ENCODE data around the gene XPC.

Gene XPC

DNA sequence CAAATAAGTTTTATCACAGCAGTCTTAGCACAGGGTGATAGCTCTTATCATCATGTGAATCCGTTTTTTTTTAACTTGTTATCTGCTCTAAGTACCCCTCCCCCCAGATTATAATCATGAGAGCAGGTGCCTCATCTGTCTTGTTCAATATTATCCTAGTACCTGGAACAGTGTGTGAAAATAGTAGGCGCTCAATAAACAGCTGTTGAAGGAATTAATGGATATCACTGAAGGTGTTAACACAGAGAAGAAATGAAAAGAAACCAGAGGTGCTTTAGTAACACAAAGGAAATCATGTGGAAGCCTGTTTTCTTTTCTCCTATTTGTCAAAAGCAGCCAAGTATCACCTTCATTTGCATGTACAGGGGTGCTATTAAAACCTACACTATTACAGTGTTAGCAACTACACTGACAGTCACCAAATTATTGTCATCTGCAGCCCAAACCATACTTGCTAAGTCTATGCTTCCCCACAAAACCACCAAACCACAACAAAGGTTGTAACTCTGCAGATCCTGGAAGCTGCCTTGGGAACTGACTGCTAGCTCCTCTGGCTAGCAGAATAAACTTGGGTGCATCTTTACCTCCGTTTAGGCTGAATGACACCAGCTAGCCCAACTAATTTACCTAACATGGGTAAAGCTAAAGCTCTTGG lies 2.9 kb downstream of the XPC start:
- in situ Hi-C loops (cut with HindIII; ENCODE audit: low sequenced_read_pairs) = no loop called here
- TF ChIP-seq, protein P1, sequence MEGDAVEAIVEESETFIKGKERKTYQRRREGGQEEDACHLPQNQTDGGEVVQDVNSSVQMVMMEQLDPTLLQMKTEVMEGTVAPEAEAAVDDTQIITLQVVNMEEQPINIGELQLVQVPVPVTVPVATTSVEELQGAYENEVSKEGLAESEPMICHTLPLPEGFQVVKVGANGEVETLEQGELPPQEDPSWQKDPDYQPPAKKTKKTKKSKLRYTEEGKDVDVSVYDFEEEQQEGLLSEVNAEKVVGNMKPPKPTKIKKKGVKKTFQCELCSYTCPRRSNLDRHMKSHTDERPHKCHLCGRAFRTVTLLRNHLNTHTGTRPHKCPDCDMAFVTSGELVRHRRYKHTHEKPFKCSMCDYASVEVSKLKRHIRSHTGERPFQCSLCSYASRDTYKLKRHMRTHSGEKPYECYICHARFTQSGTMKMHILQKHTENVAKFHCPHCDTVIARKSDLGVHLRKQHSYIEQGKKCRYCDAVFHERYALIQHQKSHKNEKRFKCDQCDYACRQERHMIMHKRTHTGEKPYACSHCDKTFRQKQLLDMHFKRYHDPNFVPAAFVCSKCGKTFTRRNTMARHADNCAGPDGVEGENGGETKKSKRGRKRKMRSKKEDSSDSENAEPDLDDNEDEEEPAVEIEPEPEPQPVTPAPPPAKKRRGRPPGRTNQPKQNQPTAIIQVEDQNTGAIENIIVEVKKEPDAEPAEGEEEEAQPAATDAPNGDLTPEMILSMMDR (IDR thresholded peaks at IDR 0.05; ENCODE audit: low read depth, low read length) = no peak
- peak; percentile 42 for DNase-seq (ENCODE audit: low read depth, low spot score)
- H3K4me3 ChIP-seq (ENCODE audit: low read depth, low read length) = no peak overlapping the region

DNA sequence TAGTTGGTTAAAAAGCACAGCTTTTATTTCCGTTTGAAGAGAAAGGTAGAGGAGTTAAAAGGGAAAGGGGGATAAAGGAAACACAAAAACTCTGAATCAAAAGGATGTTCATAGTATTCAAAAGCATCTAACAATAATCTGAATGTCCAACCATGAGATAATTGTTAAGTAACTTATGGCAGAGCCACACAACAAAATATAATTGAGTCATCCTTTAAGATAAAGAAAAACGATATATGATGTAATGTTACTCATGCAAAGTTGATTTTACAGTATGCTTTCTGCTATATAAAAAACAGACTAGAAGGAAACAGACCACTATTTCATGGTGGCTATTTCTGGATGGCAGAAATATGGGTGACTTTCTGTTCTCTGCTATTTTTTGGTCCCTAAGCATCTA lies 3.9 kb downstream of the XPC start:
- DNase-seq (ENCODE audit: low read depth, low spot score) = no peak
- TF ChIP-seq, protein P1 (IDR thresholded peaks at IDR 0.05; ENCODE audit: low read depth, low read length) = no peak
- in situ Hi-C loops (cut with HindIII; ENCODE audit: low sequenced_read_pairs) = no loop called here
- no peak overlapping the region for H3K4me3 ChIP-seq (ENCODE audit: low read depth, low read length)

- no peak for DNase-seq (ENCODE audit: low read depth, low spot score)
- TF ChIP-seq, protein P1 (IDR thresholded peaks at IDR 0.05; ENCODE audit: low read depth, low read length) = no peak
- H3K4me3 ChIP-seq (ENCODE audit: low read depth, low read length) = no peak overlapping the region
- in situ Hi-C loops (cut with HindIII; ENCODE audit: low sequenced_read_pairs) = no loop called here
Observed at GRCh38 chr3:14172496-14172895, 5.9 kb downstream of the XPC start.

DNA sequence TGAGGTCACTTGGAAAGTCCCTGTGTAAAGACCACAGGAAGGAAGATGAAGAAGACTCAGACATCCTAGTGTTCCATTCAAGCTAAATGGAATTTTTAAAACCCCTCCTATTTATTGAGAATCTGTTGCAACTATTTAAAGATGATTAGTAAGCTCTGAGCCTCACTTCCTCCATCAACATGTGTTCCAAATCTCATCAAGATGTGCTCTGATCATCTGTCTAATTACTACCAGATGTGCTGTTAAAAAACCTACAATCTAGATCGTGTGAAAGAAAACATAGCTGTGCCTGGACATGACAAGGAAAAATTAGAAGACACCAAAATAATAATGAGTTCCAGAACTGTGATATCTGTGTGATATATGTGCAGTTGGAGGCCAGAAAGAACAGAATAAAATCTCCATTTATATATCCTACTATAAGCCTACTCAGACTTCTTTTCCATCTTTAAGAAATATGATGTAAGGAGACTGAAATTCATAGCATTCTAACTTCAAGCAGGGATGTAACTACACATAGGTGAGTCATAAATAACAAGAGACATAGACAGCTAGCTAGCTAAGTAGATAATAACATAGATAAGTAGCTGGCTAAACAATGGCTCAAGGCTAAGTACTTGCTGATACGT lies 7.8 kb downstream of the XPC start:
- in situ Hi-C loops (cut with HindIII; ENCODE audit: low sequenced_read_pairs) = no loop called here
- peak; percentile 45 for DNase-seq (ENCODE audit: low read depth, low spot score)
- H3K4me3 ChIP-seq (ENCODE audit: low read depth, low read length) = no peak overlapping the region
- TF ChIP-seq, protein P1 (IDR thresholded peaks at IDR 0.05; ENCODE audit: low read depth, low read length) = no peak

DNA sequence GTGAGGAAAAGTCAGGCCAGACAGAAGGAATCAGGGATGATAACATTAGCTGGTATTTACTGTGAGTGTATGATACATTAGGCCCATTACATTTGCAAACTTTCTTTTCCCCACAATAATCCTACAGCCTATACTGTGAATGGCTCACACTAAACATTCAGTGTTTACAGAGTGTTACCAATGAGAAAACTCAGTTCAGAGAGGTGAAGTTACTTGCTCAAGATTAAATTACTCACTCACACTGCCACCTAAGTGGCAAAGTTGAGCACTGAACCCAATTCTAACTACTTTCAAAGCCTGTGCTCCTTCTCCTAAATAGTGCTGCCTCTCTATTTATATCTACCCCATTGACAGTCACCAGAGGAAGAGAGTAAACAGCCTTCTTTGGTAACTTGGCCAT lies 8.5 kb downstream of the XPC start:
- H3K4me3 ChIP-seq (ENCODE audit: low read depth, low read length) = no peak overlapping the region
- in situ Hi-C loops (cut with HindIII; ENCODE audit: low sequenced_read_pairs) = no loop called here
- DNase-seq (ENCODE audit: low read depth, low spot score) = no peak
- TF ChIP-seq, protein P1 (IDR thresholded peaks at IDR 0.05; ENCODE audit: low read depth, low read length) = no peak

DNA sequence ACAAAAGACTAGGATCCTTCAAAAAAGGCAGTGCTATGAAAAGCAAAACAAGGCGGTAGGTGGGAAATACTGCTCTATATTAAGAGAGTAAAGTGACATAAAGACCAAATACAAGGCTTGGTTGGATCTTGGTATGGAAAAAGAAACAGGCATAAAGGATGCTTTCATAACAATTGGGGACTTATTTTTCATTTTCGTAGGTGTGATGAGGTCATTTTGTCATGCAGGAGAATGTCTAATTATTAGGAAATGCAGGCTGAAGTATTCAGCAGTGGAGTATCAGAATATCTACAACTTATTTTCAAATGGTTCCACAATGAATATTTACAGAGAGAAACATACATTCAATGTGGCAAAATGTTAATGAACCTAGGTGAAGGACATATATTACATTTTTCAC lies 9.0 kb downstream of the XPC start:
- DNase-seq (ENCODE audit: low read depth, low spot score) = no peak
- in situ Hi-C loops (cut with HindIII; ENCODE audit: low sequenced_read_pairs) = no loop called here
- no peak overlapping the region for H3K4me3 ChIP-seq (ENCODE audit: low read depth, low read length)
- TF ChIP-seq, protein P1 (IDR thresholded peaks at IDR 0.05; ENCODE audit: low read depth, low read length) = no peak
